GM13977 (cell line): ENCODE data around the gene SLC46A2.

Source experiments
- DNase-seq: peaks from one replicate; pipeline ENCODE4 v3.0.0; 2012; ENCODE audit warnings: low spot score
- in situ Hi-C: fragments of 300-500 bp; cut with MboI; formaldehyde crosslinking; loops from one replicate; pipeline ENCODE4 v1.12.0; 2022; ENCODE audit warnings: low sequenced_read_pairs, low pct_unique_long_range_greater_than_20kb, mixed read lengths, inconsistent platforms; ENCODE audit not compliant: unreplicated experiment
- TF ChIP-seq, protein P1 (sequence below): IDR thresholded peaks from 2 replicates; pipeline ENCODE4 v1.5.1; 2012; ENCODE audit warnings: mild to moderate bottlenecking, control low read depth; ENCODE audit not compliant: insufficient read depth; ENCODE audit errors: extremely low read depth, missing control alignments

The SLC46A2 gene

DNA sequence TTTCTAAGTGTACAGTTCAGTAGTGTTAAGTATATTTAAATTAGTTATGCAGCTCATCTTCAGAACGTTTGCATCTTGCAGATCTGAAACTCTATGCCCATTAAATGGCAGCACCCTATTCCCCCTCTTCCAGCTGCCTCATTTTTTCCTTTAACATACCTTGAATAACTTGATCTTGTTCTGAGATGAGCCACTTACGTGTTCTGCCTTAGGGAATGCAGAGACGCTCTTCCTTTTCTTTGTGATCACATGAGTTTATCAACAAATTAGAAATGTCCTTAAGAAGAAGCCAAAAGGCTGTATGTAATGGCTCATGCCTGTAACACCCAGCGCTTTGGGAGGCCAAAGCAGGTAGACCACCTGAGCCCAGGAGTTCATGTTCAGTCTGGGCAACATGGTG is 57.6 kb downstream of the SLC46A2 start:
- TF ChIP-seq, protein P1, sequence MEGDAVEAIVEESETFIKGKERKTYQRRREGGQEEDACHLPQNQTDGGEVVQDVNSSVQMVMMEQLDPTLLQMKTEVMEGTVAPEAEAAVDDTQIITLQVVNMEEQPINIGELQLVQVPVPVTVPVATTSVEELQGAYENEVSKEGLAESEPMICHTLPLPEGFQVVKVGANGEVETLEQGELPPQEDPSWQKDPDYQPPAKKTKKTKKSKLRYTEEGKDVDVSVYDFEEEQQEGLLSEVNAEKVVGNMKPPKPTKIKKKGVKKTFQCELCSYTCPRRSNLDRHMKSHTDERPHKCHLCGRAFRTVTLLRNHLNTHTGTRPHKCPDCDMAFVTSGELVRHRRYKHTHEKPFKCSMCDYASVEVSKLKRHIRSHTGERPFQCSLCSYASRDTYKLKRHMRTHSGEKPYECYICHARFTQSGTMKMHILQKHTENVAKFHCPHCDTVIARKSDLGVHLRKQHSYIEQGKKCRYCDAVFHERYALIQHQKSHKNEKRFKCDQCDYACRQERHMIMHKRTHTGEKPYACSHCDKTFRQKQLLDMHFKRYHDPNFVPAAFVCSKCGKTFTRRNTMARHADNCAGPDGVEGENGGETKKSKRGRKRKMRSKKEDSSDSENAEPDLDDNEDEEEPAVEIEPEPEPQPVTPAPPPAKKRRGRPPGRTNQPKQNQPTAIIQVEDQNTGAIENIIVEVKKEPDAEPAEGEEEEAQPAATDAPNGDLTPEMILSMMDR: no peak
- in situ Hi-C loops: no loop called here
- DNase-seq: no peak

DNA sequence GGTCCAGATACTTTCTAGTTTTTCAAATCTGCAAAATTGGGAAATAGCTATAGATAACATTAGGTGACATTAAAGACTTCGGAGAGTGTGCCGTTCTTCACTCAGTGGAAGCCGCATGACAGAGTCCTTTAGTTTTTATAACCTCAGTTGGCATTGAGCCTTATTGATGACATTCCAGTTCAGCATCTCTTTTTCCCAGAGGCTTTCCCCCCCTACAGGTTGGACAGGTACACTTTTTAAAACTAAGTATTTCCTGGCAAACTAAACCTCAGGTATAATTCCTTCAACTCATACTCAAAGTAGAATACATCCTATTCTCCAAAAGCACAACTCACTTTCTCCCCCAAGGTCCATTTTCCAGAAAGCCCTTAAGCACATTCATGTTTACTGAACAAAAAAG is 58.7 kb downstream of the SLC46A2 start:
- in situ Hi-C loops: no loop called here
- TF ChIP-seq, protein P1: no peak
- DNase-seq: no peak

DNA sequence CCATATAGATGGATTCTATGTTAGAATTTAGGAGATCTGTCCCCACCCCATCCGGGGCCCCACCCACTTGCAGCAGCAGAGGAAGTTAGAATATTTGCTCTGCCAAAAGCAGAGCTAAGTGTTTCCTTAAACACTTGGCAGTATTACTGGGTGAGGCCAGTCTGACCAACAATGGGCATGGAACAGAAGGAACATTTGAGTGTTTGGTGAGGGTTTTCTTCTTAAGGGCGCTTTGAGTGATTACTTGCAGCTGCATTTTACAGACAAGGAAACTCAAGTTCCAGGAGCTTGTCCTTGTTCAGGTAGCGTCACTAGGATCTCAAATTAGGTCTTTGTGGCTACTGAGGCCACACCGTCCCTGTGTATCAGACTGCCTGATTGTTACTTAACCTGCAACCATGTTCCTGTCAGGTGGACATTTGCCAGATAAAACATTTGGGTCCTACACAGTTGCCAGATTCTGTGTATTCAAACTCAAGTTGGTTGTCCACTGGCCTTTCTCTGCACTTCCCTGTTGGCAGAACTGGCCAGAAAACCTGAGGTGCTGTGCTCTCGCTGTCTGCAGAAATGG is 59.3 kb downstream of the SLC46A2 start:
- in situ Hi-C loops: no loop called here
- TF ChIP-seq, protein P1: no peak
- no peak for DNase-seq
